Activated CD4-positive, alpha-beta T cell treated with anti-CD3 and anti-CD28 coated beads, Interleukin-2, amount 50 U/mL, for 16 hours (primary cell): ENCODE data around the gene RYR1.
"Not testable (repeated sequence)": the region's sequence is repeated elsewhere in the genome, so short reads cannot be mapped to it uniquely, and the experiment has no call there.

Experiments
- DNase-seq: peaks from one replicate; pipeline ENCODE4 v3.0.0-alpha.2; 2020

RYR1 gene

GRCh38 chr19:38577826-38578225 lies 144.3 kb downstream of the RYR1 start:
- DNase-seq = no peak

GRCh38 chr19:38579304-38579703 lies 145.8 kb downstream of the RYR1 start:
- not testable (repeated sequence) for DNase-seq

- DNase-seq = no peak
Measured at GRCh38 chr19:38580080-38580479, 146.6 kb downstream of the RYR1 start.

DNA sequence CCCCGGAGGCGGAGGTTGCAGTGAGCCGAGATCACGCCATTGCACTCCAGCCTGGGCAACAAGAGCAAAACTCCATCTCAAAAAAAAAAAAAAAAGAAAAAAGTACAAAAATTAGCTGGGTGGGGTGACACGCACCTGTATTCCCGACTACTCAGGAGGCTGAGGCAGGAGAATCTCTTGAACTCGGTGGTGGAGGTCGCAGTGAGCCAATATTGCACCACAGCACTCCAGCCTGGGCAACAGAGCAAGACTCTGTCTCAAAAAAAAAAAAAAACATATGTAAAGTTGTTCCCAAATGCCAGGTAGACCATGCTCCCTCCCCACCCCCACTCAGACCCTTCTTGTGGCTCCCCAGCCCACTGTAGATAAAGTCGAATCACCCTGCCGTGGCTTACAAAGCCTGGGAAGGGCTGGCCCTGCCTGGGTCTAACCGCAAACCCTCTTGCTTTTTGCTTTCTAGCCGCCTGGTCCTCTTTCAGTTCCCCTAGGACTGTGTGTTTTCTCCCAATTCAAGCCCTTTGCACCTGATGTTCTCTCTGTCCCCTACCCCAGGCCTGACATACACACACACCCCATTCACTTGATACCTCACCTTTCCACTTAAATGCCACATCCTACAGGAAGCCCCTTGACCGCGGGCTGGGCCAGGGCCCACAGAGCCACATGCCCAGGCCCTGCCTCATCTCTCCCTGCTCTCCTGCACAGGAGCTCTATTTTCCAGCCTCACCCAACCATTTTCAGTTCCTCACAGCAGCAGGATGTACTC lies 149.9 kb downstream of the RYR1 start:
- DNase-seq = no peak

DNA sequence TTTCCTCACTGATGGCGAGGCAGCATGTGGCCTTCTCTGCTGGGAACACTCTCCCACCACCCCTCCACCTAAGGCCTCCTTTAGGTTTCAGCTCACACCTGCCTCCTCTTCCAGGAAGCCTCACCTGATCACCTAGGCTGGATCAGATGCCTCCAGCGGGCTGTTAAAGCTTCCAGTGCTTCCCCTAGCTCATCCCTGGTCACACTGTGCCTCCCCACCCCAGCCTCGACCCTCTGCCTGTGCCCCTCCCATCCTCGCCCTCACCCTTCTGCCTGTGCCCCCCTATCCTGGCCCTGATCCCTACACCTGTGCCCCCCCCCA lies 150.5 kb downstream of the RYR1 start:
- no peak for DNase-seq

GRCh38 chr19:38587562-38587961 lies 154.1 kb downstream of the RYR1 start:
- DNase-seq = no peak

- DNase-seq = no peak
Measured at GRCh38 chr19:38588041-38588440, 154.6 kb downstream of the RYR1 start.

DNA sequence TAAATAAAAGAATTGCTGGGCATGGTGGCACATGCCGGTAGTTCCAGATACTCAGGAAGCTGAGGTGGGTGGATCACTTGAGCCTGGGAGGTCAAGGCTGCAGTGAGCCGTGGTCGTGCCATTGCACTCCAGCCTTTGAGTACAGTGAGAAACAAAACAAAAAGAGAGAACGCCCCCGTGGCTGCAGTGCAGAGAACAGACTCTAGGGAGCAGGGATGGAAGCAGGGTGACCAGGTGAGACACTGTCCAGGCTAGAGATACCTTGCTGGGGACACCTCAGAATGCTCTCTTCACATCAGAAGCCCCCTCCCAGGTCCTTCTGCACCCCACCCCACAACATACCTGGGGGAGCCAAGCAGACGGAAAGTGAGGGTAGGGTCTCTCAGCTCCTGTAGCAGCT lies 159.4 kb downstream of the RYR1 start:
- DNase-seq = no peak

DNA sequence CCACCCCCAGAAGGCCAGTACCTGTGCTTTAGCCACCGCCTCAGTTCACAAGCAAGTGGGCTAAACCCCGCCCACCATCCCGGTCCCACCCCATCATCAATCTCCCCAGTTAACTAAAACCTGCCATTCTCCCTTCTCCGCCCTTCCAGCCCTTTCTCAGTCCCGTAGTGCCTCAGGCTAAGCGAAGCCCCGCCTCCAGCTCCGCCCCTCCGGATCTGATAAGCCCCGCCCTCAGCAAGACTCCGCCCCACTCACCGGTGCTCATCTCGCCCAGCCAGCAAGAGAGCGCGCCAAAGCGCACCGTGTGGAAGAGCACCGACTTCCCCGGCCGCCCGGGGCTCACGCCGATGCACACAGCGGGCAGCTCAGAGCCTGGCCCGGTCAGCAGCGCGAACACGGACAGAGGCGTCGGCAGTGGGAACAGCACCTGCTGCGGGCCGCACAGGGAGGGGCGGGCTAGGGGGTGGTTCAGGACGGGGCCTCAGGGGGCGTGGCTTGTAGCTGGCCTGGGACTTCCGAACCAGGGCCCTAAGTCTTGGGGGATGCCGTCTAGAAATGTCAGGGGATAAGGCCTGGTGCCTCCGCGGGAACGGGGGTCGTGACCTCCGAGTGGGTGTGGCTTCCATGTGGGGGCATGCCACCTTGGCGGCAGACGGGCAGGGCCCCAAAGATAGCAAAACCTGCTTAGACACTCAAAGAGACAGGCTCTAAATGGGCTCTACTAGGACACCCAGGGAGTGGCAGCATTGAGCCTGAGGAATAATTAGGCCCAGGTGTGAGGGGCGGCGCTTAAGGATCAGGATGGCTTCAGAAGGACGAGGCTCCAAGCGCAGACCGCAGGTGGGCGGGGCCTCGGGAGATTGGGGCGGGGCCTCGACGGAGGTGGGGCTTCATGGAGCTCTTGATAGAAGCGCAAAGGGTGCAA lies 162.8 kb downstream of the RYR1 start:
- DNase-seq = peak; percentile 12

DNA sequence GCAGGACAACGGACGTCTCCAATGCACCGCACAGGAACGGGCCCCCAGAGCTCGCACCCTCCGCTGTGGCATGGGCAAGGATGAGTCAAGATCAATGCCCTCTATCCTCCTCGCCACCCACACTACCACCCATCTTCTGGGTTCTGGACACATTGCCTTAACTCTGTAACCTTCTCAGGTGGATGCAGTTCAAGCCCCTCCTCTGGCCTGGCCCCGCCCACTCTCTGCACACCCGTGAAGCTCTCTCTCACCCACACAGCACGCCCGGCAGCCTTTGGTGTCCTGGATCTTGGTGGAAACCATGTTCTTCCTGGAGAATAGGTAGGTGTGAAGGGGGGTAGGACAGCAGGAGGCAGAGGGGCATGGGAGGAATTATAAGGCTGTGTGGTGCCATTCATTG lies 163.6 kb downstream of the RYR1 start:
- DNase-seq = no peak

- DNase-seq = no peak
Measured at GRCh38 chr19:38599722-38600121, 166.2 kb downstream of the RYR1 start.

DNA sequence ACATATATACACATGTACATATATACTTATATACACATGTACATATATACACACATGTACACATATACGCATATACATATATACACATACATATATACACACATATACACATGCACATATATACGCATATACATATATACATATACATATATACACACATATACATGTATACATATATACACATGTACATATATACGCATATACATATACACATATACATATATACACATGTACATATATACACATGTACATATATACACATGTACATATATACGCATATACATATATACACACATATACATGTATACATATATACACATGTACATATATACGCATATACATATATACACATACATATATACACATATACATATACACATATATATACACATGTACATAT lies 169.4 kb downstream of the RYR1 start:
- DNase-seq = not testable (repeated sequence)

GRCh38 chr19:38606131-38606530 lies 172.6 kb downstream of the RYR1 start:
- DNase-seq = no peak

DNA sequence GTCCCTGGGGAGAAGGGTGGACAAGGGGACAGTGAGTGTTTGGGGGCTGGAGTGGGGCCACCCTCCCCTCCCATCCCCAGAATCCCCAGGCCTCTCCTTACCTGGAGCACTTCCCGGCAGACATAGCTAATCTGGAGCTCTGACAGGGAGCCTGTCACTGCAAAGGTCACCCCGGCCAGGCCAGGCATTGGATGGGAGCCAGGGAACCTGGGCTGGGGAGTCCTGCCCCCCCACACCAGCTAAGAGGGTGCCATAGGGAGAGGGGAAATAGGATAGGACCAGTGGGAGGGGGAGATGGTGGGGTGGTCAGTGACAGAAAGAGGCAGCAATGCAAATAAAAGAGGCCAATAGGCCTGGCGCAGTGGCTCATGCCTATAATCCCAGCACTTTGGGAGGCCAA lies 180.8 kb downstream of the RYR1 start:
- no peak for DNase-seq

- no peak for DNase-seq
Measured at GRCh38 chr19:38615007-38615581, 181.6 kb downstream of the RYR1 start.

DNA sequence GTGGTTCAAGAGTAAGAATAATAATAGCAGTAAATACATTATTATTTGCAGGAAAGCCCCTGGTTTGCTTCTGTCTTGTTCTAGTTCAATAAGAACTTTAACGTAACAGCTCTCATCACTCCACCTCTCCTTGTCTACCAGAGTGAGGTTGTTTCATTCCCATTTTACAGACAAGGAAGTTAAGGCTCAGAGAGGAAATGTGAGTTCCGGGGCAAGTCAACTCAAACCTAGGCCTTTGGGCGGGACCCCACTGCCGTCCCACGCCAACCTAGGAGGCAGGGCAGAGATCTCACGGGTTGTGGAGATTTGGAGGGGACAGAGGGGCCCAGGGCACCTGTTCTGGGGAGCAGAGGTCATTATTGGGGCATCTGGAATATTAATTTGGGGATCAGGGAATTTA lies 182.8 kb downstream of the RYR1 start:
- DNase-seq = peak; percentile 32

DNA sequence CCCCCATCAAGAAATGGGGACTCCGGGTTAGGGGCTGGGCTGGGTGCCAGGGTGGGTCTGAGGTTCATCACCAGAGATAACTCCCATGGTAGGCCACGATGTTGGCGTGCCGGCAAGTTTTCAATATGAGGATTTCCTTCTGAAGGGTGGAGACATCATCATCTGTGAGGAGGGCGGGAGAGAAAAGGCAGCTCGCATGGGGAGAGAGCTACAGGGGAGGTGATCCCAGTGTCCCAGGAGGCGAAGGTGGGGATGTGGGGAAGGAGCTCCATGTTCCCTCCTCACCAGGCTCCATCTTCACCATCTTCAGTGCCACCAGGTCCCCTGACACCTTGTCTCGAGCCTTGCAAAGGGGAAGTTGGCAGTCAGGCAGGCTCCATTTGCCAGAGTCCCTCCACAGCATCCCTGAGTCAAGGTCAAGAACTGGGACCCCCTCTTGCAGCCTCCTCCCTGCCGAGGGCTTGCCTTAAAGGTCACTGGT lies 183.8 kb downstream of the RYR1 start:
- peak; percentile 41 for DNase-seq

- peak; percentile 84 for DNase-seq
Measured at GRCh38 chr19:38617764-38618589, 184.5 kb downstream of the RYR1 start, which contains the start of gene MAP4K1. Gene MAP4K1, minus strand, starts transcription at chr19:38617953. Its CDS starts 58 bp downstream, at chr19:38617895.

DNA sequence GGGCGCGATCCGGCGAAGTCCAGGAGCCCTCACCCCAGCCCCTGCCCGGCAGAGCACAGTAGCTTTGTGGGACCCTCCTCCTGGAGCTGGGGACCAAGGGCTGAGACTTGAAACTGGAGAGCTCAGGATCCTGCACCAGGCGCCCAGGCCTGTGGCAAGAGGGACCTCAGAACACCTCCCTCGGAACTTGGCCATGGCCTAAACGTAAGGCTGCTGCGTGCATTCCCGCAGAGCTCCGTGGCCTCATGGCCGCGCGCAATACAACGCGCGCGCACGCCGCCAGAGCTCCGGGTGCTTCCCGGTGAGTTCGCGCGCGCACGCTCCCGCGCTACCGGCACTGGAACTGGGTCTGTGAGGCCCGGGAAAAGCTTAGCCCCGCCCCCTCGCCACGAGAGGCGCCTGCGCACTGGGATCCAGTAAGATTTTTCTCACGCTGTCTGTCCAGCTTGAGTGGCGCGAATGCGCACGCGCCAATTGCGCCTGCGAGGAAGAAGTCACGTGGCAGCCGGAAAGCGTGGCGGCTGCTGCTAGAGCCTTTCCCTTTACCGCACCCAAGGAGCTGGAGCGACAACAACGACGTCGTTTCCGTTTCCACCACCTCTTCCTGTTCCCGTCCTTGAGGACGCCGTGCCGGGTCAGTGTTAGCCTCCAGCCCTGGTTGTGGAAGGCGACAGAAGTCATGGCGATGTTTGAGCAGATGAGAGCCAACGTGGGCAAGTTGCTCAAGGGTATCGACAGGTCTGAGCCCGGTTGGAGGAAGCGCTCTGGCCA lies 185.3 kb downstream of the RYR1 start, which contains the start of gene EIF3K:
Gene EIF3K, plus strand, starts transcription at position 599 of the 771 bp plus-strand sequence. Its CDS starts 81 bp downstream, at position 680.
- peak; percentile 99 for DNase-seq

GRCh38 chr19:38619361-38620174 lies 186.1 kb downstream of the RYR1 start:
- DNase-seq = no peak

DNA sequence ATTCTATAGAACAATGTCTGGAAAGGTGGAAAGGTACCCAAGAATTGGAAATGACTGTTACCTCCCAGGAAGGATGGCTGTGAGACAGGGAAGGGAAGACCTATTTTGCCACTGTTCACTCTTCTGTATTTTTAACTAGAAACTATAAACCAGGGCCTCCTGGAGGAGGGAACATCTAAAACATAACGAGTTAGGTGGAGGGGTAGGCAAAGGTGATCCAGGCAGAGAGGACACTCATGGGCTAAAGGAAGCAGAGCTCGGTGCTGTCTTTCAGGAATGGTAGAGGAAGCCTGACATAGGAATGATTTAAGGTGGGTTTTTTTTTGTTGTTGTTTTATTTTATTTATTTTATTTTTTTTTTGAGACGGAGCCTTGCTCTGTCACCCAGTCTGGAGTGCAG lies 191.3 kb downstream of the RYR1 start:
- DNase-seq = no peak
